Forelimb muscle (tissue), 1 donor: ENCODE results near the gene BMPR1B. TPM values are rescaled to one million over a fixed set of nuclear protein-coding genes. Genes with fewer than 3 reads are reported as not detected.

ENCODE experiments used
- DNase-seq: peaks from one replicate; pipeline ENCODE4 v3.0.0-alpha.2; 2013; ENCODE audit warnings: low read depth
- polyA plus RNA-seq: library from polyadenylated mRNA; unstranded; fragments of 120-200 nt; gene quantifications from one replicate; pipeline ENCODE4 v1.2.1, GENCODE V29; 2013; ENCODE audit not compliant: insufficient read length

The BMPR1B gene
- polyA plus RNA-seq, 1 donor: 16.0 TPM

GRCh38 chr4:94763005-94763404 is 5.2 kb downstream of the BMPR1B start:
- no peak for DNase-seq

GRCh38 chr4:94763500-94763899 is 5.7 kb downstream of the BMPR1B start:
- no peak for DNase-seq

- no peak for DNase-seq
Measured at GRCh38 chr4:94764069-94764468, 6.3 kb downstream of the BMPR1B start.

- DNase-seq: no peak
Measured at GRCh38 chr4:94765174-94765573, 7.4 kb downstream of the BMPR1B start.

GRCh38 chr4:94765648-94766047 is 7.9 kb downstream of the BMPR1B start:
- DNase-seq: no peak

GRCh38 chr4:94766856-94767255 is 9.1 kb downstream of the BMPR1B start:
- DNase-seq: no peak

GRCh38 chr4:94767446-94767845 is 9.7 kb downstream of the BMPR1B start:
- DNase-seq: no peak

GRCh38 chr4:94782707-94783106 is 25.0 kb downstream of the BMPR1B start:
- DNase-seq: no peak

GRCh38 chr4:94791701-94792100 is 33.9 kb downstream of the BMPR1B start:
- DNase-seq: no peak

GRCh38 chr4:94798808-94799207 is 41.1 kb downstream of the BMPR1B start:
- DNase-seq: no peak

- DNase-seq: no peak
Measured at GRCh38 chr4:94801016-94801415, 43.3 kb downstream of the BMPR1B start.

- no peak for DNase-seq
Measured at GRCh38 chr4:94802091-94802490, 44.3 kb downstream of the BMPR1B start.

- DNase-seq: no peak
Measured at GRCh38 chr4:94803181-94803580, 45.4 kb downstream of the BMPR1B start.

- no peak for DNase-seq
Measured at GRCh38 chr4:94804650-94805049, 46.9 kb downstream of the BMPR1B start.

GRCh38 chr4:94806376-94806775 is 48.6 kb downstream of the BMPR1B start:
- DNase-seq: no peak

GRCh38 chr4:94811643-94812042 is 53.9 kb downstream of the BMPR1B start:
- no peak for DNase-seq

GRCh38 chr4:94813221-94813620 is 55.5 kb downstream of the BMPR1B start:
- DNase-seq: no peak

- no peak for DNase-seq
Measured at GRCh38 chr4:94814237-94814636, 56.5 kb downstream of the BMPR1B start.

GRCh38 chr4:94819371-94820168 is 61.8 kb downstream of the BMPR1B start:
- DNase-seq: no peak

- no peak for DNase-seq
Measured at GRCh38 chr4:94826206-94826605, 68.5 kb downstream of the BMPR1B start.

- no peak for DNase-seq
Measured at GRCh38 chr4:94827481-94828110, 69.8 kb downstream of the BMPR1B start.

- no peak for DNase-seq
Measured at GRCh38 chr4:94828882-94829281, 71.1 kb downstream of the BMPR1B start.

- DNase-seq: no peak
Measured at GRCh38 chr4:94831607-94832006, 73.9 kb downstream of the BMPR1B start.
